Tibial nerve (tissue), 4 donors: ENCODE data around the gene ASIC2.

ENCODE experiments used
- EP300 ChIP-seq, 2 donors: sonication (generic); formaldehyde crosslinking; IDR thresholded peaks; one replicate each; pipeline ENCODE4 v1.6.1; 2017; ENCODE audit warnings: antibody characterized with exemption in 2 of 2, mild to moderate bottlenecking in 1 of 2
- POLR2A ChIP-seq, 2 donors: fragments of 450-650 bp; IDR thresholded peaks; one replicate each; pipeline ENCODE4 v1.6.1; 2017; ENCODE audit warnings: antibody characterized with exemption in 2 of 2, mild to moderate bottlenecking in 2 of 2, moderate library complexity in 2 of 2
- TF ChIP-seq, protein P1 (sequence below), 5 experiments: fragments of 200-600 bp in 3 of 5; fragments of 450-650 bp in 2 of 5; sonication (generic) in 3 of 5; IDR thresholded peaks; one replicate each; pipeline ENCODE4 v1.5.1; 2016 to 2019; ENCODE audit warnings: antibody characterized with exemption in 5 of 5, mild to moderate bottlenecking in 3 of 5, moderate library complexity in 2 of 5

DNA sequence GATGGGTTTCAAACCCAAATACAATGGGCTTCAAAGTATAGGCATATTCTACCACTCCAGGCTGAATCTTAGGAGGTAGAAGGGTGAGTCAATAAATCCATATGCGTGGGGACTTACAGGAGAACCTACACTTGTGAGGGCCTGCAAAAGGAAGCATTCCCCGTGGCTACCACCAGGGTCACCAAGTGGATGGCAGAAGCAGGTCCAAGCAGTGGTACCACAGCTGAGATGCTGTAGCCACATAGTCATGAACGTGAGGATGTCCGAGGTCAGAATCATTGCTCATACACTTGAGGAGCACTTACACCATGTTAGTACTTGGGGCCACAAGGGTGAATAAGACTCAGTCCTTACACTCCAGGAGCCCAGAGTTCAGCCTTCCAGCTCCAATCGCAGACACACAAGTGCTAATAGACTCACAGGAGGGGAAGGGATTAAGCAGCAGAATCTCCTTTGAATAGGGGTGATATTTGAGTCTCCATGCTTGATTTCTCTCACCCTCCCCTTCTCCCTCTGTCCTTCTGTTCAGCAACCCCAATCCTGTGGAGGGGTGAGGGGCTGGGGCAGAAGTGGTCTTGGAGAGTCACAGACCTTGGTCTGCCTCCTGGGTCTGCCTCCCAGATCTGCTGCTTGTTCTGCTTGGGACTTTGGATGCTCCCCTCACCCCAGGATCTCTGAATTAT lies 42.5 kb upstream of the ASIC2 start:
- TF ChIP-seq POLR2A (IDR thresholded peaks at IDR 0.05) (no peak), EP300 (IDR thresholded peaks at IDR 0.05) (no peak)
- TF ChIP-seq, protein P1, sequence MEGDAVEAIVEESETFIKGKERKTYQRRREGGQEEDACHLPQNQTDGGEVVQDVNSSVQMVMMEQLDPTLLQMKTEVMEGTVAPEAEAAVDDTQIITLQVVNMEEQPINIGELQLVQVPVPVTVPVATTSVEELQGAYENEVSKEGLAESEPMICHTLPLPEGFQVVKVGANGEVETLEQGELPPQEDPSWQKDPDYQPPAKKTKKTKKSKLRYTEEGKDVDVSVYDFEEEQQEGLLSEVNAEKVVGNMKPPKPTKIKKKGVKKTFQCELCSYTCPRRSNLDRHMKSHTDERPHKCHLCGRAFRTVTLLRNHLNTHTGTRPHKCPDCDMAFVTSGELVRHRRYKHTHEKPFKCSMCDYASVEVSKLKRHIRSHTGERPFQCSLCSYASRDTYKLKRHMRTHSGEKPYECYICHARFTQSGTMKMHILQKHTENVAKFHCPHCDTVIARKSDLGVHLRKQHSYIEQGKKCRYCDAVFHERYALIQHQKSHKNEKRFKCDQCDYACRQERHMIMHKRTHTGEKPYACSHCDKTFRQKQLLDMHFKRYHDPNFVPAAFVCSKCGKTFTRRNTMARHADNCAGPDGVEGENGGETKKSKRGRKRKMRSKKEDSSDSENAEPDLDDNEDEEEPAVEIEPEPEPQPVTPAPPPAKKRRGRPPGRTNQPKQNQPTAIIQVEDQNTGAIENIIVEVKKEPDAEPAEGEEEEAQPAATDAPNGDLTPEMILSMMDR (IDR thresholded peaks at IDR 0.05) = no peak
